Activated T-helper 17 cell treated with anti-CD3 and anti-CD28 coated beads, Interleukin-2, amount 50 U/mL, for 72 hours (primary cell): Measurements from ENCODE around the gene TCF12. TPM values are rescaled to one million over a fixed set of nuclear protein-coding genes. Genes with fewer than 3 reads are reported as not detected.

Experiments used
- ATAC-seq: fragments of 150-1000 bp; cut with Tn5 transposase; replicated peaks from 2 replicates; pipeline ENCODE4 v1.10.0; 2021; ENCODE audit warnings: mild to moderate bottlenecking, moderate library complexity
- H3K27ac Mint-ChIP-seq: one replicate; pipeline ENCODE4 v1.8.0; 2022; ENCODE audit warnings: mixed read lengths
- H3K27me3 Mint-ChIP-seq: one replicate; pipeline ENCODE4 v1.8.0; 2022; ENCODE audit warnings: mixed read lengths
- H3K36me3 Mint-ChIP-seq: one replicate; pipeline ENCODE4 v1.8.0; 2022; ENCODE audit warnings: low read depth, mild to moderate bottlenecking, mixed read lengths
- H3K4me1 Mint-ChIP-seq: one replicate; pipeline ENCODE4 v1.8.0; 2022; ENCODE audit warnings: mixed read lengths
- H3K4me3 Mint-ChIP-seq: one replicate; pipeline ENCODE4 v1.8.0; 2022; ENCODE audit warnings: mild to moderate bottlenecking, mixed read lengths
- H3K9me3 Mint-ChIP-seq: one replicate; pipeline ENCODE4 v1.8.0; 2022; ENCODE audit warnings: mixed read lengths
- total RNA-seq, 2 donors: library from RNA; stranded (reverse); gene quantifications; one replicate each; pipeline ENCODE4 v1.2.3, GENCODE V29; 2022

The TCF12 gene
- total RNA-seq, 2 donors from 2014 or later: 48.3 to 74.2 TPM

GRCh38 chr15:57018151-57018550 lies 99.7 kb downstream of the TCF12 start:
- ATAC-seq: no peak
- Mint-ChIP-seq H3K4me3 (no peak overlapping the region), H3K4me1 (peaks cover 31% of the 10 kb centered on the region), H3K36me3 (peaks cover 5% of the 10 kb centered on the region), H3K27ac (no peak overlapping the region), H3K27me3 (no peaks in the 10 kb centered on the region), H3K9me3 (no peaks in the 10 kb centered on the region)

DNA sequence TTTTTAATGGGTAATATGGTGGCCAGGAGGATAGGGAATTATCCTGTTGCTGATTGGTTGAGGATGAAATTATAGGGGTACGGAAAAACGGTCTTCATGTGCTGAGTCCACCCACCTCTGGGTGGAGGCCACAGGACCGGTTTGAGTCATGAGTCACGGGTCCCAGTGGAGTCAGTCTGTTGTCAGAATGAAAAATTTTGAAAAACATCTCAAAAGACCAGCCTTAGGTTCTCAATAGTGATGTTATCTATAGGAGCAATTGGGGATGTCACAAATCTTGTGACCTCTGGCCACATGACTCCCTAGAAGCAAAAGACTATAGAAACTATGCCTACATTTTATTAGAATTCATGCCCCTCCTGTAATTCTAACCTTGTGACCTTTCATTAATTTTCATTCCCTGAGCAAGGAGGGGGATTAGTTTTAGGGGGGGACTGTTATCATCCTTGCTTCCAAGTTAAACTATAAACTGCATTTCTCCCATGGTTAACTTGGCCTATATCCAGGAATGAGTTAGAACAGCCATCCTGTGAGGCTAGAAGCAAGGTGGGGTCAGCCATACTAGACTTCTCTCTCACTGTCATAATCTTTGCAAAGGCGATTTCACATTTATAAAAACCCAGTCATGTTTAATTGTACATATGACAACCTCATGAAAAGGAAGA lies 101.2 kb downstream of the TCF12 start:
- Mint-ChIP-seq H3K4me3 (no peak overlapping the region), H3K4me1 (peaks cover 31% of the 10 kb centered on the region), H3K36me3 (peaks cover under 1% of the 10 kb centered on the region), H3K9me3 (no peaks in the 10 kb centered on the region), H3K27me3 (no peaks in the 10 kb centered on the region), H3K27ac (no peak overlapping the region)
- ATAC-seq: no peak

- no peak overlapping the region for H3K27ac Mint-ChIP-seq
- no peaks in the 10 kb centered on the region for H3K9me3 Mint-ChIP-seq
- ATAC-seq: no peak
- H3K4me3 Mint-ChIP-seq: no peak overlapping the region
- H3K27me3 Mint-ChIP-seq: no peaks in the 10 kb centered on the region
- H3K4me1 Mint-ChIP-seq: peaks cover 22% of the 10 kb centered on the region
- no peaks in the 10 kb centered on the region for H3K36me3 Mint-ChIP-seq
Measured at GRCh38 chr15:57025264-57025926, 107.0 kb downstream of the TCF12 start.

DNA sequence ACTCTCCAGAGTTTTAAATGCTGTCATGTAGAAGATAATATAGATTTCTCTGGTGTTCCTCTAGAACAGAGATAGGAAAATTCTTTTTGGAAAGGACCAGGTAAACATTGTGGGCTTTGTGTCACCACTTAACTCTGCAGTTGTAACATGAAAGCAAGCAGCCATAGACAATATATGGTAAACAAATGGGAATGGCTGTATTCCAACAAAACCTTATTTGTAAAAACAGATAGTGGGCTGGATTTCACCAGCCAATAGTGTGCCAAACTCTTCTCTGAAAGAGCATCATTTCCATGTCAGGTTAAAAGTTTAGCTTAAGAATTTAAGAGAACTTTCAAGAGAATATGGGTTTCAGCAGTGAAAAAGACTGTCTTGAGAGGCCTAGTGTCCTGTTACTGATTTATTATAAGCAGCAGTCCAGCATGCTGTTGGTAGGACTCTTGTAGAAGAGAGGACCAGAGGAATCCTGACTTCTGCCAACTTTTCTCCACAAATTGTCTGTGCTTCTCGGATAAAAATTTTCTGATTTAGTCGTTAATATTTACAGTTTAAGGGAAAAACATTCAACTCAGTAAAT lies 107.7 kb downstream of the TCF12 start:
- Mint-ChIP-seq H3K36me3 (no peaks in the 10 kb centered on the region), H3K27me3 (no peaks in the 10 kb centered on the region), H3K9me3 (no peaks in the 10 kb centered on the region), H3K27ac (no peak overlapping the region), H3K4me1 (peaks cover 22% of the 10 kb centered on the region), H3K4me3 (no peak overlapping the region)
- ATAC-seq: no peak

- Mint-ChIP-seq H3K4me1 (peaks cover 19% of the 10 kb centered on the region), H3K4me3 (no peak overlapping the region), H3K27ac (no peak overlapping the region), H3K36me3 (no peaks in the 10 kb centered on the region), H3K9me3 (no peaks in the 10 kb centered on the region), H3K27me3 (no peaks in the 10 kb centered on the region)
- ATAC-seq: no peak
Measured at GRCh38 chr15:57027596-57027995, 109.2 kb downstream of the TCF12 start.

DNA sequence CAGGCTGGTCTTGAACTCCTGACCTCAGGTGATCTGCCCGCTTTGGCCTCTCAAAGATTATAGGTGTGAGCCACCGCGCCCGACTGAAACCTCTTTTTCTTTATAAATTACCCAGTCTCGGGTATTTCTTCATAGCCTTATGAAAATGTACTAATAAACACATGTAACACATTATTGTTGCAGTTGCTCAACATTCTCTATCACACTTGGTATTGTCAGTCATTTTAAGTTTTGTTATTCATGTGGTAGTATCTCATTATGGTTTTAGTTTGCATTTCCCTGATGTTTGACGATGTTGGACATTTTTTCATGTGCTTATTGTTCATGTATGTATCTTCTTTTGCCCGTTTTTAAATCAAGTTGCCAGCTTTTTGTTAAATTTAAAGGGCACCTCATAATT lies 109.7 kb downstream of the TCF12 start:
- no peaks in the 10 kb centered on the region for H3K36me3 Mint-ChIP-seq
- H3K9me3 Mint-ChIP-seq: no peaks in the 10 kb centered on the region

GRCh38 chr15:57030011-57030410 lies 111.6 kb downstream of the TCF12 start:
- H3K4me1 Mint-ChIP-seq: peaks cover 15% of the 10 kb centered on the region
- H3K4me3 Mint-ChIP-seq: no peak overlapping the region
- no peak overlapping the region for H3K27ac Mint-ChIP-seq
- no peaks in the 10 kb centered on the region for H3K27me3 Mint-ChIP-seq
- no peaks in the 10 kb centered on the region for H3K36me3 Mint-ChIP-seq
- no peak for ATAC-seq
- H3K9me3 Mint-ChIP-seq: no peaks in the 10 kb centered on the region

More for the DNA sequence above, 109.7 kb downstream of the TCF12 start:
- ATAC-seq: no peak
- no peak overlapping the region for H3K4me3 Mint-ChIP-seq
- H3K4me1 Mint-ChIP-seq: peaks cover 17% of the 10 kb centered on the region
- H3K27me3 Mint-ChIP-seq: no peaks in the 10 kb centered on the region
- H3K27ac Mint-ChIP-seq: no peak overlapping the region

GRCh38 chr15:57031082-57031481 lies 112.6 kb downstream of the TCF12 start:
- no peak overlapping the region for H3K27ac Mint-ChIP-seq
- H3K27me3 Mint-ChIP-seq: no peaks in the 10 kb centered on the region
- H3K4me1 Mint-ChIP-seq: peaks cover 10% of the 10 kb centered on the region
- no peak overlapping the region for H3K4me3 Mint-ChIP-seq
- H3K9me3 Mint-ChIP-seq: no peaks in the 10 kb centered on the region
- ATAC-seq: no peak
- no peaks in the 10 kb centered on the region for H3K36me3 Mint-ChIP-seq

- no peak overlapping the region for H3K4me3 Mint-ChIP-seq
- no peak for ATAC-seq
- peaks cover 12% of the 10 kb centered on the region for H3K4me1 Mint-ChIP-seq
- H3K27me3 Mint-ChIP-seq: no peaks in the 10 kb centered on the region
- no peak overlapping the region for H3K27ac Mint-ChIP-seq
- H3K9me3 Mint-ChIP-seq: no peaks in the 10 kb centered on the region
- no peaks in the 10 kb centered on the region for H3K36me3 Mint-ChIP-seq
Measured at GRCh38 chr15:57031605-57032004, 113.2 kb downstream of the TCF12 start.

DNA sequence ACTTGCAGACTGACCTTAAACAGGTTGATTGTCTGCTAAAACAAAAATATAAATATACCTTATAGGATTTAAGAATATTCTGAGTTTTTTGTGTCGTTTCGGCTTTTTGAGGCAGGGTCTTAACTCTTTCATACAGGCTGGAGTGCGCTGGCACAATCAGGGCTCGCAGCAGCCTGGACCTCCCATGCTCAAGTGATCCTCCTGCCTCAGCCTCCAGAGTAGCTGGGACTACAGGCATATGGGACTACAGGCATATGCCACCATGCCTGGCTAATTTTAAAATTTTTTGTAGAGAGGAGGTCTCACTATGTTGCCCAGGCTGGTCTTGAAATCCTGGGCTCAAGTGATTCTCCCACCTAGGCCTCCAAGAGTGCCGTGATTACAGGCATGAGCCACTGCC lies 113.9 kb downstream of the TCF12 start:
- Mint-ChIP-seq H3K27me3 (no peaks in the 10 kb centered on the region), H3K36me3 (no peaks in the 10 kb centered on the region), H3K4me1 (peaks cover 19% of the 10 kb centered on the region), H3K27ac (no peak overlapping the region), H3K9me3 (no peaks in the 10 kb centered on the region), H3K4me3 (no peak overlapping the region)
- no peak for ATAC-seq

DNA sequence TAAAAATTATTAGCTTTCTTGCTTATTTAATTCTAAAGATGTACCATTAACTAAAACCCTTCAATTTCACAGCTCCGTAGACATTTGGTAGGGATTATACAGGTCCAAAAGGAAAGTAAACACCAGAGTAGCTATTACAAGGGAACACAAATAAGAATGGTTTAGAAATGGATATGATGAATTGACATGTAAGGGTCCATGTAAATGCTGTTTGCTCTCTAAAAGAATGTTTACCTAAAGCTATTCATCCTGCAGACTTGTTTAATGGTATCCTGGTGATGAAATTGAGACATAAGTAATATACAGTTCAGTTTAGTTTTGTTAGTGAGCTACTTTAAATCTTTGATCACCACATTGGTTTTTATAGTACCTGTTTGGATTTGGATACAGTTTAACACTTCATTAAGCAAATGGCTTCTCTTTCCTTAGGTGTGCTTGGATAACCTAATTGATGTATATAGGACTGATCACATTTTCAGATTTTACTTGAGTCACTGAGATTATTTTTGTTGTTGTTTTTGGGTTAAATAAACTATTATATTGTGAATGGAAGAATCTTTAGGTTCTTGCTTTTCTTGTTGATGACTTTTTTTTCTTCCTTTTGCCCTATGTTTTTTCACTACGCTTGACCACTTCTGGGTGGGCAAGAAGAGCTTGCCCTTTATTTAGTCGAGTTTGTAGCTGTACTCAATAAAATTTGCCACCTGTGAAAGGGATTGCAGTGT lies 115.4 kb downstream of the TCF12 start:
- H3K4me3 Mint-ChIP-seq: no peak overlapping the region
- H3K27me3 Mint-ChIP-seq: no peaks in the 10 kb centered on the region
- peaks cover 22% of the 10 kb centered on the region for H3K4me1 Mint-ChIP-seq
- no peak overlapping the region for H3K27ac Mint-ChIP-seq
- no peaks in the 10 kb centered on the region for H3K9me3 Mint-ChIP-seq
- ATAC-seq: no peak
- H3K36me3 Mint-ChIP-seq: no peaks in the 10 kb centered on the region

- Mint-ChIP-seq H3K9me3 (no peaks in the 10 kb centered on the region), H3K36me3 (no peaks in the 10 kb centered on the region), H3K27ac (no peak overlapping the region), H3K4me3 (no peak overlapping the region), H3K4me1 (peaks cover 29% of the 10 kb centered on the region), H3K27me3 (no peaks in the 10 kb centered on the region)
- no peak for ATAC-seq
Measured at GRCh38 chr15:57034613-57035012, 116.2 kb downstream of the TCF12 start.

DNA sequence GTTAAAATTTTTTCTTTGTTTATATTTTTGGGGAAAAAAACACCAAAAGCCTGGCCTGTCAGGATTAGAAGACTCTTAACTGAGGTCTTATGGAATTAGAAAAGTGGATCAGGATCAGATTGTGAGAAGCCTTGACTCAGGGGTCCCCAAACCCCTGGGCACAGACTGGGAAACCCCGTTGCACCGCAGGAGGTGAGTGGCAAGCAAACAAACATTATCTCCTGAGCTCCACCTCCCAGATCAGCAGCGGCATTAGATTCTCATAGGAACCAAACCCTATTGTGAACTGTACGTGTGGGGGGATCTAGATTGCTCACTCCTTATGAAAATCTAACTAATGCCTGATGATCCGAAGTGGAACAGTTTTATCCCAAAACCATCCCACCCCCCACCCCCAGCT lies 117.2 kb downstream of the TCF12 start:
- Mint-ChIP-seq H3K4me3 (no peak overlapping the region), H3K4me1 (peaks cover 29% of the 10 kb centered on the region), H3K27me3 (no peaks in the 10 kb centered on the region), H3K9me3 (no peaks in the 10 kb centered on the region), H3K27ac (no peak overlapping the region), H3K36me3 (no peaks in the 10 kb centered on the region)
- no peak for ATAC-seq

DNA sequence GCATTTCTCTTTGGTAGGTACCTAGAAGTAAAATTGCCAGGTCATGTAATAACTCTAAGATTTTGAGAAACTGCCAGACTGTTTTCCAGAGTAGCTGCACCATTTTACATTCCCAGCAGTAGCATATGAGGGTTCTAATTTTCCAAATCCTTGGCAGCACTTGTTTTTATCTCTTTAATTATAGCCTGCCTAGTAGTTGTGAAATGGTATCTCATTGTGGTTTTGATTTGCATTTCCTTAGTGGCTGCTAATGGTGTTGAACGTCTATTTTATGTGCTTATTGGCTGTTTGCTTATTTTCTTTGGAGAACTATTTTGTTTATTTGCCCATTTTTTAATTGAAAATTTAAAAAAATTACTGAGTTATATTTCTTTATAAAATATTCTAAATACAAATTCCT lies 117.9 kb downstream of the TCF12 start:
- Mint-ChIP-seq H3K27me3 (no peaks in the 10 kb centered on the region), H3K4me1 (peaks cover 29% of the 10 kb centered on the region), H3K9me3 (no peaks in the 10 kb centered on the region), H3K27ac (no peak overlapping the region), H3K4me3 (no peak overlapping the region), H3K36me3 (no peaks in the 10 kb centered on the region)
- no peak for ATAC-seq

- peak overlapping the region; percentile 18 for H3K27ac Mint-ChIP-seq
- peak; percentile 28 for ATAC-seq
- no peaks in the 10 kb centered on the region for H3K27me3 Mint-ChIP-seq
- peak overlapping the region; percentile 26 for H3K4me3 Mint-ChIP-seq
- H3K36me3 Mint-ChIP-seq: no peaks in the 10 kb centered on the region
- no peaks in the 10 kb centered on the region for H3K9me3 Mint-ChIP-seq
- H3K4me1 Mint-ChIP-seq: peaks cover 29% of the 10 kb centered on the region
Measured at GRCh38 chr15:57037548-57037947, 119.1 kb downstream of the TCF12 start.
